ENCODE data around the gene EPN2. TPM values are rescaled to one million over a fixed set of nuclear protein-coding genes. Genes with fewer than 3 reads are reported as not detected.

The EPN2 gene
- total RNA-seq, 4 donors from 2014 or later, result 21.8 to 32.3 (median 24.7) TPM

GRCh38 chr17:19284005-19284959, 47.1 kb downstream of the EPN2 start:
- 79 to 81% methylated on average over 3 of the region's 3 CpGs for WGBS, 2 donors
- H3K27ac ChIP-seq, result peak overlapping the region; percentile 61 to 72 (median 69)

GRCh38 chr17:19285213-19285900, 48.2 kb downstream of the EPN2 start:
- no peaks in the 10 kb centered on the region for H3K9me3 ChIP-seq
- H3K4me3 ChIP-seq (replicated peaks in 1 of 3), result no peak overlapping the region
- 96 to 99% methylated on average over 6 to 11 of the region's 21 CpGs for WGBS, 2 donors
- no peaks in the 10 kb centered on the region for H3K36me3 ChIP-seq
- H3K4me1 ChIP-seq, result peaks cover 38 to 47% of the 10 kb centered on the region in 2 donors
- H3K27me3 ChIP-seq, result no peaks in the 10 kb centered on the region
- H3K27ac ChIP-seq, result peak overlapping the region in 1 of 3 donors; percentile 69
- DNase-seq, result no peak
- intact Hi-C loops (cut with DNase I), result no loop called here
- TF ChIP-seq CTCF (IDR thresholded peaks at IDR 0.05) (no peak), POLR2A (IDR thresholded peaks at IDR 0.05) (no peak)

More at GRCh38 chr17:19284005-19284959, 47.1 kb downstream of the EPN2 start:
- H3K4me1 ChIP-seq, result peaks cover 27 to 36% of the 10 kb centered on the region in 2 donors
- no peaks in the 10 kb centered on the region for H3K9me3 ChIP-seq
- H3K4me3 ChIP-seq (replicated peaks in 1 of 3), result no peak overlapping the region
- intact Hi-C loops (cut with DNase I), result no loop called here
- TF ChIP-seq CTCF (IDR thresholded peaks at IDR 0.05) (no peak), POLR2A (IDR thresholded peaks at IDR 0.05) (no peak)
- no peaks in the 10 kb centered on the region for H3K27me3 ChIP-seq
- DNase-seq, result peak in 1 of 2 donors; percentile 34
- H3K36me3 ChIP-seq, result no peaks in the 10 kb centered on the region

- Histone ChIP-seq H3K9me3 (no peaks in the 10 kb centered on the region), H3K36me3 (no peaks in the 10 kb centered on the region), H3K4me3 (replicated peaks in 1 of 3) (no peak overlapping the region), H3K4me1 (peaks cover 47 to 58% of the 10 kb centered on the region in 2 donors), H3K27ac (no peak overlapping the region), H3K27me3 (no peaks in the 10 kb centered on the region)
- 84 to 89% methylated on average over 11 of the region's 11 CpGs for WGBS, 2 donors
- DNase-seq, result no peak
- intact Hi-C loops (cut with DNase I), result no loop called here
- no peak for TF ChIP-seq CTCF (IDR thresholded peaks at IDR 0.05)
- no peak for TF ChIP-seq POLR2A (IDR thresholded peaks at IDR 0.05)
These were observed 49.7 kb downstream of the EPN2 start for GRCh38 chr17:19286751-19287341.

- Histone ChIP-seq H3K4me1 (peaks cover 50 to 63% of the 10 kb centered on the region in 2 donors), H3K27me3 (no peaks in the 10 kb centered on the region), H3K4me3 (replicated peaks in 1 of 3) (no peak overlapping the region), H3K9me3 (no peaks in the 10 kb centered on the region), H3K36me3 (no peaks in the 10 kb centered on the region), H3K27ac (peak overlapping the region in 1 of 3 donors; percentile 45)
- intact Hi-C loops (cut with DNase I), result no loop called here
- no peak for DNase-seq
- no peak for TF ChIP-seq POLR2A (IDR thresholded peaks at IDR 0.05)
- TF ChIP-seq CTCF (IDR thresholded peaks at IDR 0.05), result no peak
- WGBS, 2 donors, result 59 to 93% methylated on average over 2 of the region's 2 CpGs
These were observed 50.5 kb downstream of the EPN2 start for GRCh38 chr17:19287651-19288050.

Measured in thyroid gland (tissue), 4 donors.